ENCODE measurements around the gene C13orf46. TPM values are rescaled to one million over a fixed set of nuclear protein-coding genes. Genes with fewer than 3 reads are reported as not detected.

Gene C13orf46
- total RNA-seq, 2 experiments from 2014 or later: 1.5 to 1.8 TPM

GRCh38 chr13:113980489-113981064 is 6.7 kb upstream of the C13orf46 start:
- intact Hi-C loops (cut with micrococcal nuclease): no loop called here
- POLR2A ChIA-PET: no interaction called here
- Mint-ChIP-seq H3K27ac (no peak overlapping the region), H3K27me3 (no peaks in the 10 kb centered on the region), H3K9me3 (no peaks in the 10 kb centered on the region), H3K4me1 (ENCODE audit: low read depth) (no peaks in the 10 kb centered on the region), H3K4me3 (no peak overlapping the region), H3K36me3 (peaks cover 34% of the 10 kb centered on the region)
- CTCF ChIA-PET: no interaction called here
- no peak for DNase-seq

- H3K27ac Mint-ChIP-seq: no peak overlapping the region
Observed at GRCh38 chr13:113979791-113980471, 6.1 kb upstream of the C13orf46 start.

GRCh38 chr13:113978741-113979481 is 5.0 kb upstream of the C13orf46 start:
- peaks cover 38% of the 10 kb centered on the region for H3K36me3 Mint-ChIP-seq
- no peak for DNase-seq
- no peaks in the 10 kb centered on the region for H3K4me1 Mint-ChIP-seq (ENCODE audit: low read depth)
- H3K27ac Mint-ChIP-seq: no peak overlapping the region
- no peak overlapping the region for H3K4me3 Mint-ChIP-seq
- CTCF ChIA-PET: no interaction called here
- intact Hi-C loops (cut with micrococcal nuclease): no loop called here
- H3K27me3 Mint-ChIP-seq: no peaks in the 10 kb centered on the region
- POLR2A ChIA-PET: no interaction called here
- H3K9me3 Mint-ChIP-seq: no peaks in the 10 kb centered on the region

More at GRCh38 chr13:113979791-113980471, 6.1 kb upstream of the C13orf46 start:
- no peak for DNase-seq
- H3K36me3 Mint-ChIP-seq: peaks cover 36% of the 10 kb centered on the region
- POLR2A ChIA-PET: no interaction called here
- intact Hi-C loops (cut with micrococcal nuclease): no loop called here
- H3K4me1 Mint-ChIP-seq (ENCODE audit: low read depth): no peaks in the 10 kb centered on the region
- no peaks in the 10 kb centered on the region for H3K9me3 Mint-ChIP-seq
- H3K27me3 Mint-ChIP-seq: no peaks in the 10 kb centered on the region
- CTCF ChIA-PET: no interaction called here
- H3K4me3 Mint-ChIP-seq: no peak overlapping the region

GRCh38 chr13:113977976-113978375 is 4.1 kb upstream of the C13orf46 start:
- POLR2A ChIA-PET: no interaction called here

GRCh38 chr13:113976711-113977684 is 3.1 kb upstream of the C13orf46 start:
- intact Hi-C loops (cut with micrococcal nuclease): no loop called here
- no peak overlapping the region for H3K27ac Mint-ChIP-seq
- H3K4me1 Mint-ChIP-seq (ENCODE audit: low read depth): no peaks in the 10 kb centered on the region
- H3K36me3 Mint-ChIP-seq: peaks cover 40% of the 10 kb centered on the region
- H3K4me3 Mint-ChIP-seq: no peak overlapping the region
- H3K9me3 Mint-ChIP-seq: no peaks in the 10 kb centered on the region
- no peak for DNase-seq
- CTCF ChIA-PET: no interaction called here
- H3K27me3 Mint-ChIP-seq: no peaks in the 10 kb centered on the region
- POLR2A ChIA-PET: no interaction called here

More at GRCh38 chr13:113977976-113978375, 4.1 kb upstream of the C13orf46 start:
- no peak for DNase-seq
- Mint-ChIP-seq H3K36me3 (peaks cover 40% of the 10 kb centered on the region), H3K4me1 (ENCODE audit: low read depth) (no peaks in the 10 kb centered on the region), H3K27me3 (no peaks in the 10 kb centered on the region), H3K9me3 (no peaks in the 10 kb centered on the region), H3K4me3 (no peak overlapping the region), H3K27ac (no peak overlapping the region)
- CTCF ChIA-PET: no interaction called here
- intact Hi-C loops (cut with micrococcal nuclease): no loop called here

GRCh38 chr13:113975416-113975815 is 1.5 kb upstream of the C13orf46 start:
- no peaks in the 10 kb centered on the region for H3K4me1 Mint-ChIP-seq (ENCODE audit: low read depth)
- H3K9me3 Mint-ChIP-seq: no peaks in the 10 kb centered on the region
- peaks cover 29% of the 10 kb centered on the region for H3K36me3 Mint-ChIP-seq
- H3K27me3 Mint-ChIP-seq: no peaks in the 10 kb centered on the region
- intact Hi-C loops (cut with micrococcal nuclease): no loop called here
- no peak for DNase-seq
- H3K4me3 Mint-ChIP-seq: no peak overlapping the region
- ChIA-PET POLR2A (no interaction called here), CTCF (no interaction called here)
- no peak overlapping the region for H3K27ac Mint-ChIP-seq

GRCh38 chr13:113974304-113975281 is 717 bp upstream of the C13orf46 start:
- H3K36me3 Mint-ChIP-seq: peaks cover 22% of the 10 kb centered on the region
- DNase-seq: no peak
- H3K27me3 Mint-ChIP-seq: no peaks in the 10 kb centered on the region
- H3K4me1 Mint-ChIP-seq (ENCODE audit: low read depth): no peaks in the 10 kb centered on the region
- POLR2A ChIA-PET: no interaction called here
- CTCF ChIA-PET: no interaction called here
- no peak overlapping the region for H3K27ac Mint-ChIP-seq
- intact Hi-C loops (cut with micrococcal nuclease): no loop called here
- H3K4me3 Mint-ChIP-seq: no peak overlapping the region
- H3K9me3 Mint-ChIP-seq: no peaks in the 10 kb centered on the region

GRCh38 chr13:113972451-113973217 is 1.2 kb downstream of the C13orf46 start:
- POLR2A ChIA-PET: no interaction called here
- CTCF ChIA-PET: no interaction called here
- no peak for DNase-seq
- Mint-ChIP-seq H3K9me3 (no peaks in the 10 kb centered on the region), H3K36me3 (peaks cover 15% of the 10 kb centered on the region), H3K27me3 (no peaks in the 10 kb centered on the region), H3K4me3 (no peak overlapping the region), H3K27ac (no peak overlapping the region), H3K4me1 (ENCODE audit: low read depth) (no peaks in the 10 kb centered on the region)
- intact Hi-C loops (cut with micrococcal nuclease): no loop called here

- Mint-ChIP-seq H3K36me3 (peaks cover 13% of the 10 kb centered on the region), H3K9me3 (no peaks in the 10 kb centered on the region), H3K4me3 (no peak overlapping the region), H3K4me1 (ENCODE audit: low read depth) (no peaks in the 10 kb centered on the region), H3K27me3 (no peaks in the 10 kb centered on the region), H3K27ac (no peak overlapping the region)
- ChIA-PET POLR2A (no interaction called here), CTCF (no interaction called here)
- DNase-seq: no peak
- intact Hi-C loops (cut with micrococcal nuclease): no loop called here
Observed at GRCh38 chr13:113971471-113972231, 2.2 kb downstream of the C13orf46 start.

GRCh38 chr13:113970810-113971470 is 2.9 kb downstream of the C13orf46 start:
- intact Hi-C loops (cut with micrococcal nuclease): no loop called here
- DNase-seq: no peak
- CTCF ChIA-PET: no interaction called here
- no peaks in the 10 kb centered on the region for H3K27me3 Mint-ChIP-seq
- POLR2A ChIA-PET: no interaction called here
- H3K27ac Mint-ChIP-seq: no peak overlapping the region
- no peaks in the 10 kb centered on the region for H3K4me1 Mint-ChIP-seq (ENCODE audit: low read depth)
- H3K9me3 Mint-ChIP-seq: no peaks in the 10 kb centered on the region
- peaks cover 13% of the 10 kb centered on the region for H3K36me3 Mint-ChIP-seq
- no peak overlapping the region for H3K4me3 Mint-ChIP-seq
